PFSK-1 (cell line): Measurements from ENCODE around the gene TARDBP.

Experiments used
- FOXP2 ChIP-seq: optimal IDR thresholded peaks from 2 replicates; pipeline ENCODE3; 2011; ENCODE audit warnings: borderline replicate concordance, control low read depth, inconsistent platforms; ENCODE audit not compliant: insufficient read depth; ENCODE audit errors: extremely low read length, extremely low read depth
- POLR2AphosphoS5 ChIP-seq: IDR thresholded peaks from 2 replicates; pipeline ENCODE4 v1.6.1; 2012; ENCODE audit warnings: low read depth, mild to moderate bottlenecking, control low read depth, low read length, moderate library complexity
- REST ChIP-seq, 2 experiments: IDR thresholded peaks; 2 replicates each; pipeline versions ENCODE4 v1.6.1 to v1.8.0; 2011 to 2012; ENCODE audit warnings: low read depth in 2 of 2, low read length in 2 of 2, control low read depth in 1 of 2, inconsistent platforms in 1 of 2, mild to moderate bottlenecking in 1 of 2, moderate library complexity in 1 of 2; ENCODE audit not compliant: insufficient read depth in 1 of 2
- SIN3A ChIP-seq: IDR thresholded peaks from 2 replicates; pipeline ENCODE4 v1.6.1; 2012; ENCODE audit warnings: mild to moderate bottlenecking, low read length, moderate library complexity, borderline replicate concordance; ENCODE audit not compliant: insufficient read depth
- TAF1 ChIP-seq: IDR thresholded peaks from 2 replicates; pipeline ENCODE4 v1.6.1; 2012; ENCODE audit warnings: low read length, control low read depth, borderline replicate concordance; ENCODE audit not compliant: insufficient read depth

The TARDBP gene

GRCh38 chr1:11056504-11056903 is 44.0 kb downstream of the TARDBP start:
- no peak for TF ChIP-seq TAF1
- no peak for TF ChIP-seq FOXP2
- TF ChIP-seq SIN3A = no peak
- no peak for TF ChIP-seq REST (IDR thresholded peaks at IDR 0.05; ENCODE audit: insufficient read depth in 1 of 2, low read depth in 2 of 2, low read length in 2 of 2)
- TF ChIP-seq POLR2AphosphoS5 = no peak; the same call in 1 of the 2 replicates

- no peak for TF ChIP-seq SIN3A
- TF ChIP-seq POLR2AphosphoS5 = no peak
- no peak for TF ChIP-seq FOXP2
- TF ChIP-seq REST (IDR thresholded peaks at IDR 0.05; ENCODE audit: insufficient read depth in 1 of 2, low read depth in 2 of 2, low read length in 2 of 2) = no peak
- no peak for TF ChIP-seq TAF1
These were observed 45.0 kb downstream of the TARDBP start for GRCh38 chr1:11057477-11057876.

- TF ChIP-seq FOXP2 (no peak), POLR2AphosphoS5 (no peak), SIN3A (no peak), TAF1 (no peak), REST (IDR thresholded peaks at IDR 0.05; ENCODE audit: insufficient read depth in 1 of 2, low read depth in 2 of 2, low read length in 2 of 2) (no peak)
These were observed 45.6 kb downstream of the TARDBP start for GRCh38 chr1:11058026-11058425.

- TF ChIP-seq REST (IDR thresholded peaks at IDR 0.05; ENCODE audit: insufficient read depth in 1 of 2, low read depth in 2 of 2, low read length in 2 of 2) (no peak), FOXP2 (no peak), POLR2AphosphoS5 (no peak), SIN3A (no peak), TAF1 (no peak)
These were observed 46.2 kb downstream of the TARDBP start for GRCh38 chr1:11058595-11059154.
